Spleen (tissue), 11 donors: Measurements from ENCODE around the gene APBB2. TPM values are rescaled to one million over a fixed set of nuclear protein-coding genes. Genes with fewer than 3 reads are reported as not detected.

Experiments used
- DNase-seq: peaks from one replicate; pipeline ENCODE4 v3.0.0-alpha.2; 2020
- H3K27ac ChIP-seq, 8 donors: fragments of 200-600 bp; sonication (generic) in 7 of 8; 1 replicate in 4 of 8; 2 replicates in 4 of 8; pipeline versions ENCODE4 v1.5.0 to v1.8.0; 2016 to 2021; ENCODE audit warnings: inconsistent platforms in 4 of 8, mild to moderate bottlenecking in 4 of 8, moderate library complexity in 1 of 8
- H3K27me3 ChIP-seq, 7 donors: fragments of 200-600 bp; sonication (generic) in 6 of 7; replicated peaks in 1 of 7; 1 replicate in 4 of 7; 2 replicates in 3 of 7; pipeline versions ENCODE4 v1.5.0 to v1.8.0; 2016 to 2021; ENCODE audit warnings: inconsistent platforms in 3 of 7, mild to moderate bottlenecking in 1 of 7
- H3K36me3 ChIP-seq, 6 donors: fragments of 200-600 bp; sonication (generic) in 5 of 6; 1 replicate in 4 of 6; 2 replicates in 2 of 6; pipeline versions ENCODE4 v1.5.0 to v1.8.0; 2016 to 2021; ENCODE audit warnings: inconsistent platforms in 2 of 6
- H3K4me1 ChIP-seq, 6 donors: fragments of 200-600 bp; sonication (generic) in 5 of 6; 1 replicate in 3 of 6; 2 replicates in 3 of 6; pipeline versions ENCODE4 v1.5.0 to v1.8.0; 2016 to 2021; ENCODE audit warnings: inconsistent platforms in 3 of 6
- H3K4me3 ChIP-seq, 8 donors: fragments of 200-600 bp; sonication (generic) in 7 of 8; 1 replicate in 4 of 8; 2 replicates in 4 of 8; pipeline versions ENCODE4 v1.5.0 to v1.8.0; 2016 to 2021; ENCODE audit warnings: inconsistent platforms in 4 of 8, mild to moderate bottlenecking in 4 of 8, moderate library complexity in 2 of 8
- H3K9me3 ChIP-seq, 8 donors: fragments of 200-600 bp; sonication (generic) in 7 of 8; 1 replicate in 4 of 8; 2 replicates in 4 of 8; pipeline versions ENCODE4 v1.5.0 to v1.8.0; 2016 to 2021; ENCODE audit warnings: inconsistent platforms in 4 of 8
- CTCF ChIP-seq, 11 experiments: fragments of 200-600 bp in 7 of 11; fragments of 450-650 bp in 4 of 11; sonication (generic) in 4 of 11; IDR thresholded peaks in 8 of 11; conservative IDR thresholded peaks in 3 of 11; 1 replicate in 7 of 11; 2 replicates in 4 of 11; pipeline versions ENCODE4 v1.4.0 to v1.8.0; 2016 to 2021; ENCODE audit warnings: antibody characterized with exemption in 11 of 11, inconsistent platforms in 4 of 11, mild to moderate bottlenecking in 1 of 11
- POLR2A ChIP-seq, 3 donors: fragments of 450-650 bp; IDR thresholded peaks; one replicate each; pipeline ENCODE4 v1.5.1; 2017; ENCODE audit warnings: antibody characterized with exemption in 3 of 3, mild to moderate bottlenecking in 1 of 3
- POLR2AphosphoS5 ChIP-seq, 3 donors: sonication (generic); formaldehyde crosslinking; IDR thresholded peaks; one replicate each; pipeline ENCODE4 v1.5.1; 2017; ENCODE audit warnings: antibody characterized with exemption in 3 of 3
- WGBS, 5 donors: extraction: QIAGEN DNeasy Blood & Tissue Kit in 3 of 5; methylation state at CpG; one replicate each; pipeline versions ENCODE4 v1.1.5 to v1.1.7; 2013 to 2018; 5-methylcytosine and 5-hydroxymethylcytosine counted together
- intact Hi-C: fragments of 100-400 bp; cut with DNase I; formaldehyde crosslinking; loops from one replicate; pipeline ENCODE4 v1.15.0; 2023; ENCODE audit warnings: low total_unique reads
- polyA plus RNA-seq, 3 donors: library from polyadenylated mRNA; stranded (reverse); fragments of 200-250 nt; gene quantifications; one replicate each; pipeline ENCODE4 v1.2.1, GENCODE V29; 2013
- total RNA-seq, 7 donors: library from RNA; depleted of rRNA in 3 of 7; stranded (reverse); fragments of >200 nt in 3 of 7; fragmentation: NEBNext Ultra II Directional in 4 of 7; extraction: Animal tissue kit (Norgen Biotek cat#: 25700) in 4 of 7; gene quantifications; one replicate each; pipeline versions ENCODE4 v1.1.0 to v1.2.1, GENCODE V29; 2016 to 2021
- donor health status: healthy with polysubstance abuse.
- donor health status: DM: no; HTN: no; CAD: no; lungs with moderate emphysema.
- donor health status: DM: no; HTN: no; CAD: no.
- donor health status: Bipolar disorder and iron deficiency.
- donor health status: healthy.
- donor health status: DM: no; HTN: no; CAD: no.
- donor health status: DM: yes; HTN: yes; CAD: no.

APBB2 gene
- total and polyA plus RNA-seq, 10 donors: 4.0 to 115 (median 76.7) TPM

GRCh38 chr4:41215155-41215554 is 813 bp upstream of the APBB2 start:
- Histone ChIP-seq H3K36me3 (no peaks in the 10 kb centered on the region), H3K4me1 (peaks cover 7 to 59% (median 36%) of the 10 kb centered on the region in 6 donors), H3K9me3 (no peaks in the 10 kb centered on the region), H3K4me3 (peak overlapping the region in 4 of 8 donors; percentile 65 to 92 (median 84)), H3K27ac (peak overlapping the region in 7 of 8 donors; percentile 73 to 91 (median 82)), H3K27me3 (peaks cover 0 to 74% (median 33%) of the 10 kb centered on the region in 7 donors)
- intact Hi-C loops: loop anchor here (10.0 kb wide), 1 partner anchor 240 kb away; no protein-coding TSS in a partner anchor
- WGBS, 5 donors: 34 to 50% (median 42%) methylated on average over 9 of the region's 9 CpGs
- no peak for DNase-seq
- TF ChIP-seq POLR2A (IDR thresholded peaks at IDR 0.05) (no peak), POLR2AphosphoS5 (IDR thresholded peaks at IDR 0.05) (no peak), CTCF (IDR thresholded peaks at IDR 0.05 in 8 of 11, conservative IDR thresholded peaks at IDR 0.05 in 3 of 11) (no peak)

- TF ChIP-seq CTCF (IDR thresholded peaks at IDR 0.05 in 8 of 11, conservative IDR thresholded peaks at IDR 0.05 in 3 of 11) (peak in 3 of 11 experiments; percentile 9 to 22 (median 17)), POLR2AphosphoS5 (IDR thresholded peaks at IDR 0.05) (no peak)
- Histone ChIP-seq H3K27ac (peak overlapping the region; percentile 68 to 91 (median 81)), H3K36me3 (no peaks in the 10 kb centered on the region), H3K27me3 (peaks cover 0 to 77% (median 33%) of the 10 kb centered on the region in 7 donors), H3K4me3 (peak overlapping the region in 7 of 8 donors; percentile 56 to 92 (median 76)), H3K4me1 (peaks cover 7 to 59% (median 36%) of the 10 kb centered on the region in 6 donors), H3K9me3 (no peaks in the 10 kb centered on the region)
- WGBS, 5 donors: 13 to 25% (median 15%) methylated on average over 5 to 8 of the region's 8 CpGs
- intact Hi-C loops: loop anchor here (5.0 to 10.0 kb wide), 2 partner anchors 240 to 282 kb away; no protein-coding TSS in a partner anchor
- no peak for DNase-seq
Observed at GRCh38 chr4:41214825-41215146, 444 bp upstream of the APBB2 start.

GRCh38 chr4:41213625-41214135 is 662 bp downstream of the APBB2 start:
- no peaks in the 10 kb centered on the region for H3K9me3 ChIP-seq
- peaks cover 7 to 59% (median 37%) of the 10 kb centered on the region in 6 donors for H3K4me1 ChIP-seq
- peak overlapping the region; percentile 56 to 92 (median 72) for H3K4me3 ChIP-seq
- intact Hi-C loops: loop anchor here (5.0 to 10.0 kb wide), 2 partner anchors 239 to 281 kb away; no protein-coding TSS in a partner anchor
- H3K36me3 ChIP-seq: no peaks in the 10 kb centered on the region
- peak overlapping the region; percentile 68 to 91 (median 81) for H3K27ac ChIP-seq
- TF ChIP-seq CTCF (IDR thresholded peaks at IDR 0.05 in 8 of 11, conservative IDR thresholded peaks at IDR 0.05 in 3 of 11) (no peak), POLR2AphosphoS5 (IDR thresholded peaks at IDR 0.05) (no peak), POLR2A (IDR thresholded peaks at IDR 0.05) (no peak)
- DNase-seq: peak; percentile 75
- WGBS, 5 donors: 0 to 2% (median 1%) methylated on average over 29 to 35 of the region's 35 CpGs
- peaks cover 0 to 84% (median 33%) of the 10 kb centered on the region in 7 donors for H3K27me3 ChIP-seq

GRCh38 chr4:41212616-41213203 is 1.6 kb downstream of the APBB2 start:
- no peaks in the 10 kb centered on the region for H3K36me3 ChIP-seq
- 10 to 25% (median 17%) methylated on average over 12 of the region's 12 CpGs for WGBS, 5 donors
- peak overlapping the region in 7 of 8 donors; percentile 2 to 92 (median 76) for H3K4me3 ChIP-seq
- H3K27ac ChIP-seq: peak overlapping the region in 3 of 8 donors; percentile 37 to 91 (median 90)
- intact Hi-C loops: loop anchor here (5.0 to 10.0 kb wide), 2 partner anchors 238 to 280 kb away; no protein-coding TSS in a partner anchor
- H3K9me3 ChIP-seq: no peaks in the 10 kb centered on the region
- no peak for DNase-seq
- peaks cover 7 to 59% (median 39%) of the 10 kb centered on the region in 6 donors for H3K4me1 ChIP-seq
- TF ChIP-seq CTCF (IDR thresholded peaks at IDR 0.05 in 8 of 11, conservative IDR thresholded peaks at IDR 0.05 in 3 of 11) (peak in 9 of 11 experiments; percentile 21 to 60 (median 46)), POLR2AphosphoS5 (IDR thresholded peaks at IDR 0.05) (peak in 1 of 3 donors; percentile 34), POLR2A (IDR thresholded peaks at IDR 0.05) (no peak)
- H3K27me3 ChIP-seq: peaks cover 0 to 83% (median 33%) of the 10 kb centered on the region in 7 donors
